GM21515 (cell line): ENCODE data around the gene ZMIZ1.

Experiments
- ATAC-seq: cut with Tn5 transposase; IDR thresholded peaks from one replicate; pipeline ENCODE4 v1.9.1; 2021; ENCODE audit not compliant: unreplicated experiment

The ZMIZ1 gene

GRCh38 chr10:79136236-79137005 is 67.7 kb downstream of the ZMIZ1 start:
- no peak for ATAC-seq

GRCh38 chr10:79137300-79137756 is 68.6 kb downstream of the ZMIZ1 start:
- ATAC-seq = peak; percentile 22

GRCh38 chr10:79137826-79138225 is 69.1 kb downstream of the ZMIZ1 start:
- peak; percentile 51 for ATAC-seq

DNA sequence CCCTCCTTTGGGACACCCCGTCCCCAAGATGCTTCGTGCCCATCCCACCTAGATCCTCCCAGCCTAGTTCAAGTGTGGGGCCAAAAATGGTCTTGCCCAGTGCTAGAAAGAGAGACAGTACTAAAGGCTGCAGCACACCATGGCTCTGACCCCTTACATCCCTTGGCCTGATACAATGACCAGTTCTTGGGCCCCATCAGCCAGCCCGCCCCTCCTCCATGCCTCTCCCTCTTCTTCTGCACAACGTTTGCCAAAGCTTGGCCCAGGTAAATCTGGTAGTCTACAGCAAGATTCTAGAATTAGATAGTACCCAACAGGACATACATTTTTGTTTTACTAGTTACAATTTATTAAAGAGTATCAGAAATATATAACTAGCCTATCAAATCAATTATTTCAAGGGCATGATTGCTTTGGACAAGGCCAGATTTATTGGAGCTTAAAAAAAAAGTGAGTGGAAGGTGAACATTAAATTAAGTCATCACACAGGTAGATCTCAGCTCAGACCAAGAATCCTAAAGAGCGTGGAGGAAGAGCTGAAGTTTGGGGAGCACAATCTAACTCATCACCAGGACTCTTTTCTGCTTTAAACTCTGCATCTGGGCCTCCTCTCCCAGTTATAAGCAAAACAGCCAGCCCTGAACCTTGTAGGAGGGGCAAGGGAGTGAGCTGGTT is 69.8 kb downstream of the ZMIZ1 start:
- ATAC-seq = no peak

- ATAC-seq = no peak
Observed at GRCh38 chr10:79139124-79139835, 70.5 kb downstream of the ZMIZ1 start.

- ATAC-seq = no peak
Observed at GRCh38 chr10:79140085-79140793, 71.5 kb downstream of the ZMIZ1 start.

DNA sequence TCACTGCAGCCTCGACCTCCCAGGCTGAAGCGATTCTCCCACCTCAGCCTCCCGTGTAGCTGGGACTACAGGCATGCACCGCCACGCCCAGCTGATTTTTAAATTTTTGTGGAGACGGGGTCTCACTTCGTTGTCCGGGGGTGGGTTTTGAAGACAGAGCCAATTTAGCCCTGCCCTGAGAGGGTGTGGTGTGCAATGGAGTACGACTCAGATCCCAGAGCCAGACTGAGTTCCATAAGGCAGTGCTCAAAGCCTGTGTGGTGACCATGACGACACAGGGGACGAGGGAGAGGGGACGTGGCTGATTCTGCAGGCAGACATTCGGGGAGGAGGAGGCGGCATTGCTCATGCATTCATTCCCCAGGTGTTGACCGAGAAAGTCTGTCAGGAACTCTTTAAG is 72.1 kb downstream of the ZMIZ1 start:
- no peak for ATAC-seq

DNA sequence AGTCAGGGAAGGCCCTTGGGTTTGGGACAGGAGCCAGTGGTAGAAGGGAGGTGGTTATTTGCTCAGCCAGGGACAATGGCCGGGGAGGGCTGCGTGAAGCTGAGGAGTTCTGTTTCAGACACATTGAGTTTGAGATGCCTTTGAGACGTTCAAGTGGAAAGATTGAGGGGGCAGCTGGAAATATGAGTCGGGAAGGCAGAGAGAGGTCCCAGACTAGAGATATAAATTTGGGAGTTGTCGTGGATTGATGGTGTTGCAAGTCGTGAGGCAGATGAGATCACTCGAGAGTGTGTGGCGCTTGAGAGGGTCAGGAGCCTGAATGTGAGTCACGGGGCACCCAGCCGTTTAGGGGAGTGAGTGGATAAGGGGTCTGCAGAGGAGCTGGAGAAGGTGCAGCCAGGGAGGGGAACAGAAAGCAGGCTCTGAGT is 73.3 kb downstream of the ZMIZ1 start:
- ATAC-seq = no peak

DNA sequence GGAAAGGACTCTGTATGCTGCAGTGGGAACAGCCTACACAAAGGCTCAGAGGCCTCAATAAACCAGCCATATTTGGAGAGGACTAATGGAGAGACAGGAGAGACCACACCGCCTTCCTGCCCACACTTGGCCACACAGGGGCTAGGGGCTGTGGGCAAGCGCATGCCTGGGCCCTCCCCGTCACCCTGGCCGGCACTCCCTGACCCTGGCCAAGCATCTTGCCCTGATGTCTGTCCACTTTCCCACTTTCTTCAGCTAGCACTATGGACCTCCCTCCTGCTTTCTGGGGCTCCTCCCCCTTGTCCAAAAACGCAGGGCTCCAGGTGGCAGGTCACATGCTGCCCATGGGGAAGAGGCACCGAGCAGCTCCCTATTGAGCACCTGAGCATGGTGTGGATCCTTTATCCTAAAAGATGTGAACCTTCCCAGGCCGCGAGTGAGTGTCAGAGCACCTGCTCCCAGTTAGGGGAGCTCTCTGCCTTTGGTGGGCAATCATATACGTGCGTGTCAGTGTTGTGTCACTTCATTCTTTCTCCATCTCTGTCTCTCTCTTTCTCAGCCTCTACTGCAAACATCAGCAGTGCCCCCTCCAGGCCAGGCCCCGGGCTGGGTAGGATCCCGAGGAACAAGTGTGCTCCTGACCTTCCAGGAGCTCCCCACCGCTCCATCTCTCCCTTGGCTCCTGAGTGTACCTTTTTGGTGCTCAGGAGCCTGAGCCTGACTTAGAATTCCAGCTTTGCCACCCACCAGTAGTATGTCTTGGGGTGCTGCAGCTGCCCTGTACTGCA is 74.0 kb downstream of the ZMIZ1 start:
- no peak for ATAC-seq

GRCh38 chr10:79143879-79144278 is 75.1 kb downstream of the ZMIZ1 start:
- no peak for ATAC-seq

DNA sequence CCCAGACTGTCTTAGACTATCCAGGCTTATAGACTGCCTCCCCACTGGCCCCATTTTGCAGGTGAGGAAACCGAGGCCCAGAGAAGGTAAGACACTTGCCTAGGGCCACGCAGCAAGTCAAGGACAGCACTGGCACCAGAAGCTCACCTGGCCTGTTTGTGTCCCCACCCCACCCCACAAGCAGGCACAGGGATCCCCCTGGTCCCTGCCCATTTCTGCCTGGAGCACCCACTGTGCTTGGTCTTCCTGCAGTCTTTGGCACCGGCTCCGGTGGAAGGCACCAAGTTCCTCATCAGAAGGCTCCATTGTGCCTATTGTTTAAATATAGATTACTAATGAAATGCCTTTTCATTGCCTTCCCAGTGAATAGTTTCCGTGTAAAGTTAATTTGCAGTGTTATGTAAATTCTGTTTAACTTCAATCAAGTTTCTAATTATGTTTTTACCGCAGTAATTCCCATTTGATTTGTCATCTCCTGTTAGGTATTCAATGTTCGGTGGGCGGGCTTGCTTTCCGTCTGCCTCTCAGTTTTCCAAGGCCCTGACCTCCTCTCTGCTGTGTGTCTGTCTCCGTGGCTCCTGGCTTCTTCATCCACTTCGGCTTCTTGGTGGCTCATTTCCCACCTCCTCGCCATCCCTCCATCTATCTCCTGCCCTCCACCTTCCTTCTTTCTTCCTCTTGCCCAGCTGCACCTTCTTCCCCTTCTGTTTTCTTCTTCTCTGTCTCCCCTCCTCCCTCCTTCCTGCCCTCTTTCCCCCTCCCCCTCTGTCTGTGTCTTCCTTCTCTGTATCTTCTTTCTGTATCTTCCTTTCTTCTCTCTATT is 75.8 kb downstream of the ZMIZ1 start:
- ATAC-seq = no peak

DNA sequence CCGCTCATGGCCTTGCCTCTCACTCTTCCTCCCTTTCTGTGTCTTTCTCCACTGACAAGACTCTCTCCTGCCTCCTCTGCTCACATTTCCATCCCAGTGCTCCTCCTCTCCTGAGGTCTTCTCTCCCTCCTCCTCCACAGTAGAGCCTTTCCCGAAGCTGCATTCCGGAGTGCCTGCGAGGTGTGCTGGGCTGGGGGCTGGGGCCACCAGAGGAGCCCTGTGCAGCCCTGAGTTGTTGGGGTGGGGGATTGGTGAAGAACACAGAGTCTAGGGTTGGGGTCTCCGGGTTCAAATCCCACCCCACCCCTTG is 76.4 kb downstream of the ZMIZ1 start:
- no peak for ATAC-seq

DNA sequence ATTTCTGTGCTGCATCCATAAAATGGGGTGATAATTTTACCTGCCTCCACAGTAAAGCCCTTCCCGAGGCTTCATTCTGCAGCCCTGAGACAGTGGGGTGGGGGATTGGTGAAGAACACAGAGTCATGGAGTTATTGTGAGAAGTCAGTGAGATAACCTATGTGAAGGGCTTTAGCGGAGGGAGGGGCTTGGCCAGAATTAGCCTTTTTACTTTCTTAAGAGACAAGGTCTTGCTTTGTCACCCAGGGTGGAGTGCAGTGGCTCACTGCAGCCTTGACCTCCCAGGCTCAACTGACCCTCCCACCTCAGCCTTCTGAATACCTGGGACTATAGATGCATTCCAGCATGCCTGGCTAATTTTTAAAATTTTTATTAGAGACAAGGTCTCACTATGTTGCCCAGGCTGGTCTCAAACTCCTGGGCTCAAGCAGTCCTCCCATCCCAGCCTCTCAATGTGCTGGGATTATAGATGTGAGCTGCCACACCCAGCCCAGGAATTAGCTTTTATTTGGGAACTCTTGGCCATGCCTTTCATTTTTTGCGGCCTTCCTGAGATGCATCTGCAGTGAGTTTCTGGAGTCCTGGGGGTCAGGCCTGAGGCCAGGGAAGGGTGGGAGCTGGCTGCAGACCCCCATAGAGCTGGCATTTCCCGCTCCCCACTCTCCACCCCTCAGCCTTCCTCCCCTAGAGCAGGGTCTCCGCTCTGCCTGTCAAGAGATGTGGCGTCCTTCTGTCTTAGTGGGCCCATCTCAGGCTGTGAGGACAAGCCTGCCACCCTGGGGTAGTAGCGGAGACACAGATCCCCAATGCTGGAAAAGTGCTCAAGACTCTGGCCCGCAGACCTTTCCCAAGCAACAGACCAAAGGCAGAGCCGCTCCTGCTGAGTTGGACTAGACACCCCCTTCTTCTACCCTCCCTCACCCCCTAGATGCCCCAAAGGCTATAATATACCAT is 77.0 kb downstream of the ZMIZ1 start:
- ATAC-seq = no peak

DNA sequence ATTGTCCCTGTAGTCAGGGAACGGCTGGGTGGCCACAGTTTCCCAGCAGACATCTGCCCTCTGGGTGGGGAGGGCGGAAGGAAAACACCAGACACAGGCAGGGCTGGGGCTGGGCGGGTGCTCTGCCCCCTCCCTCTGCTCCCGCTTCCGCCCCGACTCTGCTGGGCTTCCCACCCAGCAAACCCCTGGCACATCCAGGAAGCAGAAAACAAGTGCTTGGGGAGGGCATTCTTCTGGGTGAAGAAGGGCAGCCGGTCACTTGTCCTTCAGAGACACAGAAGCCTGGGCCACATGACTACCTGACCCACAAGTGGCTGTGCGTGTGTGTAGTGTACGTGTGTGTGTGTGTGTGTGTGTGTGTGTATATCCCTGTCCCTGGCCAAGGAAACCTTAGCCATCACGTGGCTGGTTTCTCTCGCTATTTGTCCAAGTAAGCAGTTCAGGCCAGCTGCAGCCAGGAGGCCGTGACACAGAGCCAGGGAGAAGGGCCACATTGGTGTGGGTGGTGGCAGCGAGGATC is 77.9 kb downstream of the ZMIZ1 start:
- no peak for ATAC-seq

- ATAC-seq = no peak
Observed at GRCh38 chr10:79147306-79147705, 78.5 kb downstream of the ZMIZ1 start.

- ATAC-seq = no peak
Observed at GRCh38 chr10:79147796-79148451, 79.2 kb downstream of the ZMIZ1 start.

GRCh38 chr10:79148452-79149344 is 79.9 kb downstream of the ZMIZ1 start:
- ATAC-seq = no peak
